ENCODE measurements around the gene MUC5B.

MUC5B gene

GRCh38 chr11:1289211-1289935, 66.5 kb downstream of the MUC5B start:
- DNase-seq, result no peak

DNA sequence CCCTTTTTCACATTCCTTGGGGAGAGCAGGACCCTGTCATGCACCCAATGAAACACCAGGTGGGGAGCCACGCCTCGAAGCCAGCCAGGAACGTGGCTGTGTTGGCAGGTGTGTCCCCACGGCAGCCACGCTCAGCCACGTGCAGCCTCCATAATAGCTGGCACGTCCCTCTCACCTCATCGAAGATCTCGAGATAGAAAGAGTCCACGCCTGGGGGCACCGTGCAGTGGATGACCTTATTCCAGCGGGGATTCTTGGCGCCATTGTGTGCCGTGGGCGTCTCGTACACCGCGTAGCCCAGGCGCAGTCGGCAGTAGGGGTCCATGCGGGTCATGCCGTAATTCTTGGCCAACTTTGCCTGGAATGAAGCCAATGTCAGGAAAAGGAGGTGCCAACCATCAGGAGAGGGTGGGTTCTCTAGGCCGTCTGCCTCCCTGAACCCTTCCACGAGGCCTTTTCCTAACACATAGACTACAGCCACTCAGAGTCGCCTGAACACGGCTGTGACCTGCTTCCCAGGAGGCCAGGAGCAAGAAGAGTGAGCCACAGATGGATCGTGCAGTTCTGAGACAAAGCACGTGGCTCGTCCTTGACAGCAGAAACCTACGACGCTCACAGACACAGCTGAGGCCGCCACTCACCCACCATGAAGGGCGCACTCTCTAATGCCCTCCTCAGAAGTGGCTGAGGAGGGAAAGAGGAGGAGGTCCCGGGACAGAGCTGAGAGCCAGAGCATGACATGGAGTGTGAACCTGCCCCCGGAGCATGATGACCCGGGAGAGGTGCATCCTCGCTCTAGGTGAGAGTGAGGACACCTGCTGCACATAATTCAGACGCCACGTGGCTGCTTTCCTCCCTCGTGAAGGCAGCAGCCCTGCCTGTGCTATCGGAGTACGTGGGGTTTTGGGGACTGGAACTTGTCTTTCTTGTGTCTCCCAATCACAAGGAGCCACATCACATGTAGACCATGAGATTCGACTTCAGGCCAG, 67.5 kb downstream of the MUC5B start:
- DNase-seq, result no peak

- no peak for DNase-seq
These were observed 68.6 kb downstream of the MUC5B start for GRCh38 chr11:1291295-1292017.

DNA sequence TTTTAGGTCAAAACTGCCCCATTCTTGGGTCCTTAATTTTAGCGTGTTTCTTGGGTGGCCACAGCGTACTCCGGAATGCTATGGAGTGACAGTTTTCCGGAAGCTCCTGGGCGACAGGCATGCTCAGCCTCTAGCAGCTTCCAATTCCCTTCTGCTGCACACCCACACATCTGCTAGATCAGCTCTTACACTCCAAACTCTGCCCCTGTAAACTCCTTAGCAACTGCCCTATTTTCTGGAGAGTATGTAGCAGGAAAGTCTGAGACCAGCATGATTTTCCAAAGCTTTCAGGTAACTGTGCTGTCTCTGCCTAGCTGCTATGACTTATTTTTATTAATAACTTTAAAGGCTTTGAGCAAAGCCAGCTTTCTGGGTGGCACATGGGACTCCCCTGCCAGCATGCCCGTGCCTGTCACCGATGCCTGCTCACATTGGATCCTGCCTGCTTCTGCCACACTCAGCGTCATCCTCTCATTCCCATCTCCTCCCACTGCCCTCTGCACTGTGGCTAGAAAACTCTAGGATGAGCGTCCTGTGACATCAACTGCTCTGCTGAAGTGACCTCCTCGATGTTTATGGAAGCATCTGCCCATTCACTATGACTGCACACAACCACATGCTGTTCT, 69.3 kb downstream of the MUC5B start:
- no peak for DNase-seq

DNA sequence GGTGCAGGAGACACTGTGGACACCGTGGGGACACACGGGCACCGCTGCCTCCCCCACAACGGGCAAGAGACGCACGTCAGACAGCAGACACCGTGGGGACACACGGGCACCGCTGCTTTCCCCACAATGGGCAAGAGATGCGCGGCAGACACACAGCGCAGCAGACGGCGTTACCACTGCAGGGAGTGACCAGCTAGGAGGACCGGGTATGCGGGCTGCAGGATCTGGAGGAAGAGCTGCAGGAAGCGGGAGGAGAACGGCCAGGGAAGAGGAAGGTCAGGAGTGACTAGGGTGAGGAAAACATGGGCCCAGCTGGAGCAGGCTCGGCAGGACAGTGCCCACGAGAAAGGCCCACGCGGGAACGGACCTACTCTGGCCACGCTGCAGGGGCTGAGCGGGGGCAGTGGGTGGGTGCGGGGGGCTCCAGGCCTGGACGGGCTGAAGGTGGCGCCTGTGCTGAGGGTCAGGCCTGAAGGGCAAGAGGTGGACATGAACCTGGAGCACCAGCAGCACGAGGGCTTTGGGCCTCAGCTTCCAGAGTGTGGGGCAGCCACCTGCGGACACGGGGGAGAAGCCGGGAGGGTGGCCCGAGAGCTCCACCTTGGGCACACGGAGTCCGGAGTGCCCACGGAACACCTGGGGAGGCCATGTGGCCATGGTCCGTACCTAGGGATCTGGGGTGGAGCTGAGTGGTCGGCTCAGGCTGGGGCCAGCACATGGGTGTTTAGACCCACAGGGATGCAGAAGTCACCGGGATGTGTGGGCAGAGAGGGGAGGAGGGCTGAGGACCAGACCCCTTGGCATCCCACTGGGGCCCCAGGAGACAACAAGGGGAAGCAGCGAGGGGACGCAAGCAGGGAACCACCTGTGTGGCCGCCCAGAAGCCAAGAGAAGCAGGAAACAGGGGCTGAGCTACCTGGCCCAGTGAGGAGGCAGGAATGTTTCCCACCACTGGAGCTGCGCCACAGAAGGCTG, 70.1 kb downstream of the MUC5B start:
- no peak for DNase-seq

DNA sequence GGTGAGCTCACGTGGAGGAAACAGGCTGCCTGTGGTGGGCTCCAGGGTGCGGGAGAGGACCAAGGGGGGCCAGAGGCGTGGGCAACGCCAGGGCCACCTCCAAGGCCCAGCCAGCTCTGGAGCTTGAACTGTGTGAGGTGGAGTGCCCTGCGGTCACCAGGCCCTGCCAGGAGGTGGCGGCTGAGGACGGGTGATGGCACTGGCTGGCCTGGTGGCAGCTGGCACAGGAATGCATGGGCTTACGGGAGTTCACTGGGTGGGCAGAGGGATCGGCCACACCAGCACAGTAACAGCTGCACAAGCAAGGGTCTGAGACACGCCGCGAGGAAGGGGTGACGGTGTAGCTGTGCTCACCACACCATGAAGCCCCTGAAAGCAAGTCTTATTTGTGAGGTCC, 70.8 kb downstream of the MUC5B start:
- DNase-seq, result no peak

- DNase-seq, result no peak
These were observed 72.2 kb downstream of the MUC5B start for GRCh38 chr11:1295086-1295485.

- no peak for DNase-seq
These were observed 72.7 kb downstream of the MUC5B start for GRCh38 chr11:1295591-1295990.

DNA sequence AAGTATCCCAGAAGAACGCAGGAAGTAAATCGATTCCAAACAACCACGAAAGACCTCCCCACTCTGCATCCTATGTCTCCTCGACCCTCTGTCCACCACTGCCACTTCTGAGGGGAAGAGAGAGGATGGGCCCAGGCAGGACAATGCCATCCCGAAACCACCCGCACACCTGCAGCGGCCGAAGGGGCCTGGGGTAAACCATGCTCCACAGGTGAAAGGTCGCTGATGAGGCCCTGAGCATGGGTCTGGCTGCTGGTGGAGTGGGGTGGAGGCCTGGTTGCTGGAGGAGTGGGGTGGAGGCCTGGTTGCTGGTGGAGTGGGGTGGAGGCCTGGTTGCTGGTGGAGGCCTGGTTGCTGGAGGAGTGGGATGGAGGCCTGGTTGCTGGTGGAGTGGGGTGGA, 73.4 kb downstream of the MUC5B start:
- DNase-seq, result no peak

DNA sequence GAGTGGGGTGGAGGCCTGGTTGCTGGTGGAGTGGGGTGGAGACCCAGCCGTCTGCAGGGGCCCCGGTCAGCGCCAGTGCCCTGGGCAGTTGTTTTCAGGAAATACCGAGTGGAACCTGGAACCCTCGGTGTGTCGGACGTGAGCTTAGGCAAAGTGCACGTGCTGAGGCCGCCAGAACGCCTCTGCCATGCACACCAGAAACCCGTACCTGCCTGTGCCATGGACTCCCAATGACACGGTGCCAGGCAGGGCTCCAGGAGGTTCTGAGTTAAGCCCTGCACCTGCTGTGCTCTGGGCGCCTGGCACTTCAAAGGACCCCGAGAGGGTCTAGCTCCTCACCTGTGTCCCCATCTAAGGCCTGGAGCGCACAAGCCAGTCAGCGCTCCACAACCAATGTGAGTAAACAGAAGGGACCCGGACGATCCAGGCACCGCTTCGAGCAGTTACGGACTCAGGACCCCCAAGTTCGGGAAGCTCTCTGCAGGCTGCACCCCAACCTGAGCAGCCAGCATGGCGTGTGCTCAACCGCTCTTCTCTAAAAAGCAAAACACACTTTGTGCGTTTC, 74.2 kb downstream of the MUC5B start:
- no peak for DNase-seq

DNA sequence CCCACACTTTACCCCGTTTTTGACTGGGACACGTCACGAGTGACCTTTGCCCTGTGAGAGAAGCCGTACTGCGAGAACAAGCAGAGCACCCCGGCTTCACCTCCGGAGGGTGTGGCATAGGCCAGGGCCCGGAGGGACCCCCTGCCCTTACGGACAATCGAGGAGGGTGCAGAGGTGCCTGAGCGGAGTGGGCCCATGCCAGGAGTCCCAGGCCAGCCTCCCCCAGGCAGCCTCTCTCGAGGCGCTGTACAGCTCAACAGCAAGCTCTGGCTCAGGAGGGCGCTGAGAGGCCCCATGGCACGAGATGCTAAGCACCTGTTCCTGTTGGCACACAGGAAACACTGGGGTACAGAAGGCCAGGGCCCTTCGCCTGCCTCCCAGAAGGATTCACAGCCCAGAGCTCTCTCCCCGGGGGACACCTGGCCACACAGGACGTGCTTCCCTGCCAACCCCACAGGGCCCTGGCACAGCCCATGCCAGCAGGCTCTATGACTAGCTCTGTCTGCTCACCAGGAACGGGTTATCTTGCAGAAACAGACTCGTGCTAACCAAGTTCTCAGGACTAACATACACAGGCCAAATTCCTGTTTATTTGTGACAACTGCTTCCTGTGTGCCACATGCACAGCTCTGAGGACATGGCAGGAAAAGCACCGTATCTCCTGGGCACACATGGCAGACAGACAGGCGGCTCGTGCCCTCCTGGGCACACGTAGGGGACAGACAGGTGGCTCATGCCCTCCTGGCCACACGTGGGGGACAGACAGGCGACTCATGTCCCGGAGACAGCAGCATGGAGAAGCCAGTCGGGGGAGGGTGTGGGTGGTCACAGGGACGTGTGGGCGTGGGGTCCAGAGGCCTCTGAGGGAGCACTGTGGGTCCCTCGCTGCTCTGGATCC, 75.0 kb downstream of the MUC5B start:
- DNase-seq, result no peak

GRCh38 chr11:1298695-1299492, 76.0 kb downstream of the MUC5B start:
- DNase-seq, result no peak

DNA sequence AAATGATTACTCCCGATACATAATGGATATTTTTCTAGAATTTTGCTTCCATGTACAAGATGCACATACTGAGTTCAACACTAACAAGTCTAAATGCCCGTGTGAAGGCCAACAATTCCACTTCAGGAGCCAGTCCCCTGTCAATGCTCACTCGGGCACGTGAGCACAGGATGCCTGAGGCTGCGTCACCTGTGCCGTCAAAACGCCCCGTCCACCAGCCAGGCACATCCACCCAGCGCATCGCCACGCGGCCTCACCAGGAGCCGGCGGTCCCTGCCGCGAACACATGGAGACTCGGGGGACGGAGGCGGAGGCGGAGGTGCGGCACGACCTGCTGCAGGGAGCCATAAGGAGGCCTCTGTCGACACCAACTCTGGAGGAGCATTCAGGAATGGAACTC, 76.8 kb downstream of the MUC5B start:
- DNase-seq, result no peak

DNA sequence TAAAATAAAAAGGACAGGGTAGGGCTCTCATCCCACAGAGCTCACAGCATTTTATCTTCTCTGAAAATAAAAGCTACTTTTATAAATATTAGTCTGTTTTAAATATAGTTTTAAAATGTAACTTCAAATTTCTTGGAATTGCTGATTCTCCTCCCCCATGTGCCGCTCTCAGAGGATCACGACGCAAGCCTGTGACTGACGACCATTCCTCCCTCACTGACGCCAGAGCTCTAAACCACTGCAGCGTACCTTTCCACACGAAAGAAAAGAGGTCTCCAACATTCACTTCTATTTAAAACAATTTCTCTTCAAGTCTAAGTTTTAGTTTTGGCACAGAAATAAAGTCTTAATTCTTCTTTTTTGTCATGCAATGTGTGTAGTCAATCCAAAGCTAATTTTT, 77.3 kb downstream of the MUC5B start:
- no peak for DNase-seq

DNA sequence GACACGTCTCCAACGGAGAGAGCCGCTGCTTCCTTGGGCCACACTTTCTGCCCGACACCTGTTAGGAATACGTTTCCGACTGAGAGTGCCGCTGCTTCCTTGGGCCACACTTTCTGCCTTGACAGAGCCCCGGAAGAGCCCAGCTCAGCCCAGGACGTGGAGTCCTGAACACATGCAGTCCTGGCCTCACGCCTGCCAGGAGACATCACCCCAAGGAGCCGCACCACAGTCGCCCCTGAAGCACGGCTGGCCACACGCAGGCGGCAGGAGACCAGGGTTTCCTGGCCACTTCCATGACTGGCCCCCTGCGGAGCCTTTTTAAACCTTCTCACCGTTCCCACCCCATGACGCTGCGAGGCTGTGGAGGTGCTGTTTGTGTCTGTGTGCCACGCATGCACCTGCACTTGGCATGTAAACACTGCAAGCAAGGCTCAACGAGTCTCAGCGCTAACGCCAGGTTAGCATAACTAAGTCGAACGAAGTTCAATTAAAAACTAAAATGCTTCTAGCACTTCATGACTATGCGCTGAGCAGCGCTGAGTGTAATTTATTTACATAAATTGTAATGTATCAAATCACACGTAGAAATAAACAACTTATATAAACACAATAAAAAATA, 77.8 kb downstream of the MUC5B start:
- DNase-seq, result no peak

DNA sequence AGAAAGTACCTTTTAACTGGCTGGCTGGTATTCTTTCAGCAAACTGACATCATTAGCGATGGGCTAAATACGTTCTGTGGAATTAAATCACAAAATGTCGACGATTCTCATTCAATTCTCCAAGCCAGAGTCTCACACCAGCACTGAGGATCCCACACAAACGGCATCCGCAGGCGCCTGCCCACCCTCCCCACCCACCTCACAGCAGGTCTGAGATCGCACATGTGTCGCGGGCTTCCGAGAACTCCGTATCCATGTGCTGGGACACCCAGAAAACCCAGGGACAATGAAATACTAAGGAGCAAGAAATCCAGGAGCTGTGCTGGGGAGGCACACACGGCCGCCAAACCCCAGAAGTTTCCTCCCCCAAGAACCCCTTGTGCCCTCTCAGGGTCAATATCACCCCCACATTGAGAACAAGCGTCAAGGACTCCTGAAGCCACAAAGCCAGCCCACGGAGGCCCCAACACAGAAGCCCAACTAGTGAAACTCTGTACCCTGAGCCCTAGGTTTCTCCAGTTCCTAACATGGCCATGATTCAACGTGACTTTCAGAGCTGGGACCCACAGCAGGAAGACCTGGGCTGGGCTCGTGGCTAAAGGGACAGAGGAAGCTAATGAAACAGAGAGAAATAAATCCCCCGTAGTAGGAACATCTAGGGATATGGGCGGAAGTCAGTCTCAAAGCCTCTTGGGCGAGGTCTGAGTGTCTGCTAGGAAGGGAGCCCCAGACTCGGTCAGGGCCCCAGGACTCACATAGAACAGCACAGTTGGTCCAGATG, 78.5 kb downstream of the MUC5B start:
- no peak for DNase-seq

GRCh38 chr11:1302041-1302460, 79.2 kb downstream of the MUC5B start:
- no peak for DNase-seq

All from activated T-cell treated with anti-CD3 and anti-CD28 coated beads for 4 hours (primary cell).